GM18870 (cell line): ENCODE data around the gene CEP63.

Source experiments
- ATAC-seq: cut with Tn5 transposase; IDR thresholded peaks from one replicate; pipeline ENCODE4 v1.9.1; 2021; ENCODE audit warnings: moderate library complexity; ENCODE audit not compliant: unreplicated experiment

Gene CEP63

GRCh38 chr3:134622806-134623365 lies 137.0 kb downstream of the CEP63 start:
- ATAC-seq: no peak

- no peak for ATAC-seq
Measured at GRCh38 chr3:134623615-134624245, 137.9 kb downstream of the CEP63 start.
